GM19463 (cell line): Measurements from ENCODE around the gene FRMPD4.
A peak's percentile ranks its signal among the peaks of the same experiment; 100 is the strongest.
"Not testable (repeated sequence)": the region's sequence is repeated elsewhere in the genome, so short reads cannot be mapped to it uniquely, and the experiment has no call there.

Experiments
- ATAC-seq: cut with Tn5 transposase; IDR thresholded peaks from one replicate; pipeline ENCODE4 v1.9.1; 2021; ENCODE audit warnings: mild to moderate bottlenecking, moderate library complexity; ENCODE audit not compliant: unreplicated experiment

Gene FRMPD4

DNA sequence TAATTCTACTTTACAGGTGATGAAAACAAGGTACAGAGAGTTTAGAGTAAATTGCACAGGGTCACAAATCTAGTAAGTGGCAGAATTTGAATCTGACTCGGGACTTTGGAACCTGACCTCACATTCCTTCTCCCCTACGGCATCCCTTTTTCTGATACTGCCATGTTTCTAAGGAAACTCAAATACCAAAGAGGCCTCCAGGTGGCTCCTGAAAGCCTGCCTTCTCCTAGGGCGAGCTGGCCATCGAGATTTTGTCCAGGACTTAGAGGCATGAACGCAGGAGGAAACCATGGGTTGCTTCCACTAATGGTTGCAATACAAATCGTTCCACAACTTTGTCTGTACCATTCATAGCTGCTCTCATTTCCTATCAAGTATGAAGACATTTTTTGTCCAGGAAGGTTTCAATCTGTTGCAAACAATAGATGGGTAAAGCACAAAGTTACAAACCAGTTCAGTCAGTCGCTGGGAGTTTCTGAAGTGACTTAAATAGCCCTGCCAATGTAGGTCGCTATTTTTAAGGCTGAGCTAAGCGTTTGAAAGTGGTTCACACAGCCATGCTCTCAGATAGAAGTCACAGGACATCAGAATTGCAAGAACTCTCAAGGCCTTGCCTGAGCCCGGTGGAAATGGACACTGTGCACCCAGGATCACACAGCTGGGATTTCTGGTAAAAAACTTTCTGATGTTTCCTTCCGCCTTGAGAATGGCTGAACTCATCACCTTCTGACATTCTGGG is 356.3 kb downstream of the FRMPD4 start:
- ATAC-seq = no peak

- no peak for ATAC-seq
Measured at GRCh38 chrX:12496343-12496742, 358.1 kb downstream of the FRMPD4 start.

DNA sequence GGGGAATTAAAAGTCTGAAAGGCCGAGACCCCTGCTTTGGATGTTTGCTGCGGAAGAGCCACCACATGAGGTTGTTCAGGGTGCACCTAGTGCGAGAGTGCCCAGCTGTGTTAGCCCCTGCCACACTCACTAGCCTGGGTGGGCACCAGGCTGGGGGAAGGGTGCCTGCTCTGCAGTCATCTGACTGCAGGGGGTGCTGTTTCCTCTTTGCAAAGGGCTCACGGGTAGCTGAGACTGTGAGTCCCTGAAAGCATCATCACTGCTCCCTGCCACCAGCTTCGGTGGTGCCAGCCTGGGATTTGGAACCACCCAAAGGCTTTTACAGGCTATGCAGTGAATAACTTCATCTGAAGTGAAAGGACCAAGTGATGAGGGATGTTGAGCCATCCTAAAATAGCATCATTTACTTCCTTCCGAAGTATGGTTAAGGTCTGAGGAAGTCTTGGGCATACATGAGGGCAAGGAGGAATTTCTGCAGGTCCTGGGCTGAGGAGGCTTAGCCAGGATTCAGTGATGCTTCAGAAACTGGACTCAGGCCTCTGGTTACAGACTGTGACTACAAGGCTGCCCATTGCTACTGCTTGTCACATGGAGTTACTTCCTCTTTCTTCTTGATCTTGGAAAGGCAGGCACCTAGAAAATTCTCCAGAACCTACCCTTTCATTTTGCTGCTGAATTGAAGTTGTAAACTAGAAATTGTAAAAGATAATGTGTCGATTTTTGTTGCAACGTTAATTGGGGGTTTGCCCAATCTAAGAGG is 359.7 kb downstream of the FRMPD4 start:
- ATAC-seq = peak; percentile 75

DNA sequence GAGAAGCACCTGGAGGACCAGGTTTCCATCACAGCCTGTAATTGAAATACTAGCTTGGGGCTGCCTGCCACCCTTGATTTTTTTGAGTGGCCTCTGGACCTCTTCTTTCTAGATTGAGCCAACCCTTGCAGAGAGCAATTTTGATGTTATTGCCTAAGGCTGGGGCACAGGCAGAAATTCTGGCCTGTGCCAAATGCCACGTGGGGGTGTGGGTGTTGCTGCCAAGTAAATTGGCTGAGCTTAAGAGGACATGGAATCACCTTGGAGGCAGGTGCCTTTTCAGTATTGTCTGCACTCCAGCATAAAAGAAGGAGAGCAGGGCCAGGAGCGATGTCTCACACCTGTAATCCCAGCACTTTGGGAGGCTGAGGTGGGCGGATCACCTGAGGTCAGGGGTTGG is 366.9 kb downstream of the FRMPD4 start:
- no peak for ATAC-seq

- ATAC-seq = peak; percentile 98
Measured at GRCh38 chrX:12515384-12515783, 377.1 kb downstream of the FRMPD4 start.

- no peak for ATAC-seq
Measured at GRCh38 chrX:12526306-12526705, 388.0 kb downstream of the FRMPD4 start.

GRCh38 chrX:12538096-12538495 is 399.8 kb downstream of the FRMPD4 start:
- ATAC-seq = not testable (repeated sequence)

- ATAC-seq = not testable (repeated sequence)
Measured at GRCh38 chrX:12542251-12542650, 404.0 kb downstream of the FRMPD4 start.

DNA sequence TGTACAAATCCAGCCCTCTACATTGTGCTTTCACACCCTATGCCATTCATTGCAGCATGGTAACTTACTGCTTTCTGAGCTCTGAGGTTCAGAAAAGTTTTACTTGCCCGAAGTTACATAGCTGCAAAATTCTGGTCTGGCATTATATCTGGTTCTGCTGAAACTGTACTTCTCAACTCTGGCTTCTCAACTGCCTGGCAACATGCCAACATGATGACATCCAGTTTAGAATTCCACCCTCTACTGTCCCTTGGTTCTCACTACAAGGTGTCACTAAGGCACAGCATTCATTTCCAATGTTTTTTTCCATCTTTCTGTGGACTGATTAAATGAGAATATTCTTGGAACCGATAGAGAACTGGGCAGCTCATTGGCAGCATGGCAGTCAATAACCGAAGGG is 410.1 kb downstream of the FRMPD4 start:
- ATAC-seq = no peak

- ATAC-seq = no peak
Measured at GRCh38 chrX:12548746-12549145, 410.5 kb downstream of the FRMPD4 start.

DNA sequence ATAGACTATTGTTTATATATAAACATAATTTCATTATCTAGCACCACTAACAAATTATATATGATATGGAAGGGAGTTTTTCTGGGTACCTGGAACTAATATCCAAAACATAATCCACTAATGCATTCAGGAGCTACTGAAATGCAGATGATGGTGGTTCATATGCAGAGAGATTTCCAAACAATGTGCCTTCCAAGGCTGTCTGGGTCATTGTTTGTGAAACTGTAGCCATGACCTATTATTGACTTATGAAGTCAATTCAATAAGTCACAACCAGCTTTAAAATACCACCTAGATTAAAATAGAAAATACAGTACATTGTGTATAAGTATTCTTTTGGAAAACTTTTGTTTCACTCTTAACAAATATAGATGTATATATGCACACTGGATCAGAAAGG is 415.9 kb downstream of the FRMPD4 start:
- no peak for ATAC-seq

DNA sequence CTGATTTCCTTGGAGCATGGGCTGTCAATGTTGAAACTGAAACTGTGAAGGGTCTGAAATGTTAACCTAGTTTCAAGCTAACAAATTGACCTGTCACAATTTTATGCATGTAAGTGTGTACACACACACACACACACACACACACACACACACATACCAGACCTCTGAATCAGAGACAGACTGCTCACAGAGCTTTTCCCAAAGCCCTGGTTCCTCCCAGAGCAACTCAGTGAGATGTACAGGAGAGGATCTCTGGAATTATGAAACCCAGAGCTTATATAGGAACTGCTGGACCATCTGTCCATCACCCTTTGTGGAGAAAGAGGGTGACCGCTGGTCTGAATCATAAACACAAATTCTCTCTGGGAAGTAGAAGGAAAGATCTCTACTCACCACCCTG is 424.8 kb downstream of the FRMPD4 start:
- no peak for ATAC-seq

DNA sequence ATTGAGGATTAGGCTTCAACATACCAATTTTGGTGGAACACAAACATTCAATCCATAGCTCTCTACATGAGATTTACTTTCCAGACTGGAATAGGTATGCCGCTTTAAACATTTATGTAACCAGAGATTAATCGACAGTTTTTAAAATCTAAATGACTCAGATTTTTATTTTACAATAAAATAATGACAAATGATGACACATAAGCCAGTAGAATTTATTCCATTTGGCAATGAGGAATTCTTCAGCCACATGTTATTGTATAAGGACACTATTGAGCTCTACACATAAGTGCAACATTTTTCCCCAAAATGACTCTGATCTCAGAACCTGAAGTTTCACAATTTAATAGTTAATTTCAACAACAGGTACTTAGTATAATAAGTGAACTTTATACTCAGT is 425.9 kb downstream of the FRMPD4 start:
- no peak for ATAC-seq

- no peak for ATAC-seq
Measured at GRCh38 chrX:12567857-12568256, 429.6 kb downstream of the FRMPD4 start.

DNA sequence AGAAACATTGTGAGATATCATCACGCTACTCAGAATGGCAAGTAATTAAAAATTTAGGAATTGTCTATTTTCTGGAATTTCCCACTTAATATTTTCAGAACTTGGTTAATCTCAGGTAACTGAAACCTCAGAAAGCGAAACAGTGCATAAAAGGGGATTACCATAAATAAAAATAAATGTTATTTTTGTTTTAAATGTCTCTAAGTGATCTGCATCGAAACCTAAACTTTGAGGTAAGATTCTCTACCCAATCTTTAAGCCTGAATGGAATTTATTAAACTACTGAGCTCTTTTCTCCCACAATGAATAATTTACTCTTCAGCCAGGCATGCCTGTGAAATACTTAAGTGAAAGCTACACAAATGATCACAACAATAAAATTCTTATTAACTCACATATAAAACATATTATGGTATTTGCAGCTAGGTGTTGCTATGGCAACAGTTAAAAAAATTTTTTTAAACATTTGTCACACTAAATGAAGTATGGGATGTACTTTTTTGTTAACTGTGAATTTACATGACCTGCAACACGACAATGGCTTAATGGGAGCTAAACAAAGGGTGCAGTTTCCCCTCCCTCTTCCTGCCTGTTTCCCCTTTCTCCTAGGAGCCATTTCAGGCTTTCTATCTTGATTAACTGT is 432.7 kb downstream of the FRMPD4 start:
- ATAC-seq = no peak

DNA sequence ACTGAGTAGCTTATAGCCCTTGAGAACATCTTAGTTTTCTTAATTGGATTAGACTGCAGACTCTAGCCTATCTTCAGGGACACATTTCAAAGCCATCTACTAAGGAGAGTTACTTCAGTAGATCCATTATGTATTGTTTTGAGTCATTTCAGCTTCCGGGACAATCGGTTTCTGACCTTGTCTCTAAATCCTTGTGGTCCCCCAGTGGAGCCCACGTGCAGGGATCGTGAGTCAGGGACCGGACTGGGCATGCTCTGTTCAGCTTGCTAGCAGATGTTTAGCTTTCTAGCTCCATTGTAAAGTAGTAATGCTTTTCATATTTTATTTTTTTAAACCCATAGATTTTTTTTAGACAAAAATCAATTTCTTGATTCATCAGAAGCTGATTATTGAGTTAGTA is 441.0 kb downstream of the FRMPD4 start:
- no peak for ATAC-seq

DNA sequence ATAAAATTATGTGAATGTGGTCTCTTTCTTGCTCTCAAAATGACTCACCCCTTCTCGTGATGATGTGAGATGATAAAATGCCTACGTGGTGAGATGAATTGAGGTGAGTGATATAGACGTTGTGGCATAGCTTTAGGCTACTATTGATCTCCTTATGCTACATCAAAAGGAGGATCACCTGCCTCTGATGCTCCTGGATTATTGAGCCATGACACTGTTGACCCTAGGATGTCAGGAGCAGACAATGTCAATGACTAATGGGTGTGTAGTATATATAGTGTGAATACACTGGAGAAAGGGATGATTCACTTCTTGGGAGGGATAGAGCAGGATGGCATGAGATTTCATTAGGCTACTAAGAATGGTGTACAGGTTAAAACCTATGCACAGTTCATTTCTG is 442.3 kb downstream of the FRMPD4 start:
- no peak for ATAC-seq

DNA sequence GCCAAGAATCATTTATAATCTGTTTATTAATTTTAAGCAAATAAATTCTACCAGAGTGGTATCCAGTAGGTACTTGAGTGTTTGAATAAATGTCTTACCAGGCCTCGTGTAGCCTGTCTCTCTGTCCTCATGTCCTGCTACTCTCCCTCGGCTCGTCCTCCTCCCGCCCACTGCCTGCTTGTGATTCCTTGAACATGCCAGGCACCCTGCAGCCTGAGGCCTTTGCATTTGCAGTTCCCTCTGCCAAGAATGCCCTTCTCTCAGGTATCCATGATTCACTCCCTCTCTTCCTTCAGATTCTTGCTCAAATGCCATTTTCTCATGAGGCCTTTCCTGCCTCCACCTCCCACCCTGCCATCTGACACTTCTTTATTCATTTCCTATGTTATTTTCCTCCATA is 443.3 kb downstream of the FRMPD4 start:
- ATAC-seq = no peak

- no peak for ATAC-seq
Measured at GRCh38 chrX:12582649-12583048, 444.4 kb downstream of the FRMPD4 start.

DNA sequence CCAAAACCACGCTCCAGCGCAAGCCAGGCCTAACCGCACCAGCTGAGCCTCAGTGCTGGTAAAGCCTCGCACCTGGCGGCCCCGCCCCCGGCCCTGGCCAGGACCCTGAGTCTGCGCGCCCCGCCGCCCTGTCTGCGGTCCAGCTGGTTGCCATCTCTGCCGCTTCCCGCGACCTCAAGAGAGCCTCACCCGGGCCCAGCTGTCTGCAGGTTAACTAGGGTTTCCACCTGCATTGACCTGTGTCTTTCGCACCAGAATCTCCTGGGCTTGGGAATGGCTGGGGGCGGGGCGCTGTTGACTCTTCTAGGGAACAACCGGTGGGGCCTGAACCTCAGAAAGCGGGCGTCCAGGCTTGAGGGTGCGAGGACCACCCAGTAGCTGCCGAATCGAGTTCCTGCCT is 445.3 kb downstream of the FRMPD4 start:
- no peak for ATAC-seq

GRCh38 chrX:12595720-12596119 is 457.4 kb downstream of the FRMPD4 start:
- ATAC-seq = no peak

GRCh38 chrX:12610079-12610478 is 471.8 kb downstream of the FRMPD4 start:
- no peak for ATAC-seq
